Stimulated activated CD4-positive, alpha-beta T cell treated with anti-CD3 and anti-CD28 coated beads, Interleukin-4, amount 100 ng/mL, for 24 hours (primary cell): ENCODE data around the gene PNLDC1.

Experiments
- DNase-seq: peaks from one replicate; pipeline ENCODE4 v3.0.0-alpha.2; 2020

Gene PNLDC1, protein sequence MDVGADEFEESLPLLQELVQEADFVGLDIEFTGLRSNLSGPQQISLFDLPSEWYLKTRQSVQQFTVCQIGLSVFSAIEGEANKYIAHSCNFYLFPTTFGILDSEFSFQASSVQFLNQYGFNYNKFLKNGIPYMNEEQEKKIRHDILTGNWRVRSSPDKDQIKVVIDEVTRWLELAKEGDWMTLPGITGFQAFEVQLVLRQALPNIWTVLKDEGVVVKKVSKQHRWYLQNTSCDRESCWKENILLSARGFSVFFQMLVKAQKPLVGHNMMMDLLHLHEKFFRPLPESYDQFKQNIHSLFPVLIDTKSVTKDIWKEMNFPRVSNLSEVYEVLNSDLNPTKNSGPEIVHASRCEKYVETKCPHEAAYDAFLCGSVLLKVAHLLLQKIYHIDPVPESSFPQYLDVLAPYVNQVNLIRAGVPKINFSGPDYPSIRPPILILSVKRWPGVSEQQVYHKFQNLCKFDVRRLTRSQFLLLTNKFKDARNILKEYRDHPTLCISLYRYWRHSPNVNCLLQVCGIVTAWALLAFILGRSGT

DNA sequence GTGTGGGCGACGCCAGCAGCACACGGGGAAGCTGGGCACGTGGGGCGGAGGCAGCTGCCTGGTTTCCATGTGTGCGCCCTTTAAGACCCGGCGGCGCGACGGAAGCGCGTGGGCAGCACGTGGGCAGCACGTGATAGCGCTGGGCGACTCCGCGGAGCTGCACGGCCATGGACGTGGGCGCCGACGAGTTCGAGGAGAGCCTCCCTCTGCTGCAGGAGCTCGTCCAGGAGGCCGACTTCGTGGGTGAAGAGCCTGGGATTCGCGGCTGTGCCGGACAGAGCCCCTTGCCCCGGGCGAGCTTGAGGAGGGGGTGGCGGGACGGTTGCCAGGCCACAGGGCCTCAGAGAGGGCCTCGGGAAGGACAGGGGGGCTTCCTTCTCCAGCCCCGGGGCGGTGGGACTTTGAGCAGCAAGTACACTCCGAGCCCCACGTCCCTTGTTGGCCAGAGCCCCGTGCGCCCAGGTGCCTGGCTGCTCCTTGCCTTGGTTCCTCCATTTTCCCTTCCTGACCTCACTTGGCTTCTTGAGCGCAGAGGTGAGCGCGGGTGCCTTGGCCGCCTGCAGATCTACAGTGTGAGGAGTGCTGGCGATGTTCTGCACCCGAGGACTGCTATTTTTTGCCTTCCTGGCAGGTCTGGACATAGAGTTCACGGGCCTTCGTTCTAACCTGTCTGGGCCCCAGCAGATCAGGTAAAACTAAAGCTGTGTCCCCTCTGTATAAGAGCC, at the start of gene PNLDC1:
Gene PNLDC1, plus strand, starts transcription at position 136 of the 725 bp plus-strand sequence. Its CDS starts 32 bp downstream, at position 168.
- no peak for DNase-seq

DNA sequence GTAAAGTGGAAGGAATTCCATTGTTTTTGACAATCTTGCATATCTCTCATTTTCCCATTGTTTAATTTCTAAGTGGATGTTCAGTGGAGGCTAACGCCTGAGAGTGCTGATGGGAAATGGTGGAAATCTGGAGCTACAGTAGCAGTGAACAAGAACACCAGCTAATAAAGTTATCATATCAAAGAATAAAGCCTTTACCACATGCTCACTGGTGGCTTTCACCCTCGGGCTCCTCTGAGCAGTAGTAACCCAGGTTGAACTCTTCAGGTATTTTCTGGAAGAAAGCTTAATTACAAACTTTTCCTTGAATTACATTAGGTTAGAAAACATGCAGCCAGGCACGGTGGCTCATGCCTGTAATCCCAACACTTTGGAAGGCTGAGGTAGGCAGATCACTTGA, 48.6 kb upstream of the PNLDC1 start:
- DNase-seq = no peak

DNA sequence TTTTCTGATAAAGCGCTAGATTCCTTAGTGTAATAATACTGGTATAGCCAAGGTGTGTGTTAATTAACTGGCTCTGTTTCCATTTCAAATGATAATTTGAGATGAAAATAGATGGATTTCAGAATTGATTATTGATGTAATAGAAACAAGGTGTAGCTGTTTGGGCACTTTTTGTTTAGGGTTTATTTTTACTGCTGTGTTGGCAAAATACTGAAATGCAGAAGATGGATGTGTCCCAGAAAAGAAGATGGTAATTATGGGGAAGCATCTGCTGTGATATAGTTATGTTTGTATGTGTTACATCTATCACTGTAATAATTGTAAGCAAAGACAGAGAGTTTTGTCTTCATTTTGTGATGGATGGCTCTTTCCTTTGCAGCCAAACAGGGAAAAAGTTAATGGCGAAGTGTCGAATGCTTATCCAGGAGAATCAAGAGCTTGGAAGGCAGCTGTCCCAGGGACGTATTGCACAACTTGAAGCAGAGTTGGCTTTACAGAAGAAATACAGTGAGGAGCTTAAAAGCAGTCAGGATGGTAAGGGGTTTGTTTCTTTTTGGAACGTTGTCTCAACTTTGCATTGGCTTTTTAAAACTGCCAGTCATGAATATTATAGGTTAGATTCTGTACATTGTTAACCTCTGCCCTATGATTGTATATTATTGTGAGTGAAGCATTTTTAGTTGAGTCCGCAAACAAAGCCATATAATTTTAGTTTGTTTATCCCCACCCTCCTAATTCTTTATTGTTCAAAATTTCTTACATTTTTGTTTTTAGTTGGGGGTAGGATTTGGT, 46.8 kb upstream of the PNLDC1 start:
- no peak for DNase-seq

DNA sequence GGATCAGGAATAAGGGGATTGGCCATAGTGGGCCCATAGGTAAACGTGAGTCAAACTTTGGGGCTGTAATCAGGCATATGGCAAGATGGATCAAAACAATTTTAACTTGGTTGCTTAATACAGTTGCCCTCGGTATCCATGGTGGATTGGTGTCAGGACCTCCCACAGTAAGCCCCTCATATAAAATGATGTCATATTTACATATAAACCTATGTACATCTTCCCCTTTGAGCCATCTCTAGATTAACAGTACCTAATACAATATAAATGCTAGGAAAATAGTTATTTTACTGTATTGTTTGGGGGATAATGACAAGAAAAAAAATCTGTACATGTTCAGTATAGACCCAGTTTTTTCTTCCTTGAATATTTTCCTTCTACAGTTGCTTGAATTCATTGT, 45.7 kb upstream of the PNLDC1 start:
- DNase-seq = no peak

DNA sequence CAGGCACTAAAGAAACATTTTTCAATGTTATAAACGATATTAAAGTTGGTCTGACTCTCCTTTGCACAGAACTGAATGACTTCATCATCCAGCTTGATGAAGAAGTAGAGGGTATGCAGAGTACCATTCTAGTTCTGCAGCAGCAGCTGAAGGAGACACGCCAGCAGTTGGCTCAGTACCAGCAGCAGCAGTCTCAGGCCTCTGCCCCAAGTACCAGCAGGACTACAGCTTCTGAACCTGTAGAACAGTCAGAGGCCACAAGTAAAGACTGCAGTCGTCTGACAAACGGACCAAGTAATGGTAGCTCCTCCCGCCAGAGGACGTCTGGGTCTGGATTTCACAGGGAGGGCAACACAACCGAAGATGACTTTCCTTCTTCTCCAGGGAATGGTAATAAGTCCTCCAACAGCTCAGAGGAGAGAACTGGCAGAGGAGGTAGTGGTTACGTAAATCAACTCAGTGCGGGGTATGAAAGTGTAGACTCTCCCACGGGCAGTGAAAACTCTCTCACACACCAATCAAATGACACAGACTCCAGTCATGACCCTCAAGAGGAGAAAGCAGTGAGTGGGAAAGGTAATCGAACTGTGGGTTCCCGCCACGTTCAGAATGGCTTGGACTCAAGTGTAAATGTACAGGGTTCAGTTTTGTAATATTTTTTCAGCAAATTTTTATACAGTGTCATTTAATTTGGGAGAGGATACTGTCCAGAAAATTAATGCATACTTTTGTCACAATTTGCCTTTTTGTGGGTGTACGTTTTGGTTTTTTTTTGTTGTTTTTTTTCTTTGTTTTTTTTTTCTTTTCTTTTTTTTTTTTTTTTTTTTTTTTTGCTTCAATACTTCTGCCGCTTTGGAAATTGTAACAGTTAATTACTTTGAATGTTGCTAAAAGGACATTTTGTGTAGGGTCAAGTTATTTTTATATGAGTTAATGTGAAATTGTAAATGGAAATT, 44.8 kb upstream of the PNLDC1 start:
- DNase-seq = no peak

DNA sequence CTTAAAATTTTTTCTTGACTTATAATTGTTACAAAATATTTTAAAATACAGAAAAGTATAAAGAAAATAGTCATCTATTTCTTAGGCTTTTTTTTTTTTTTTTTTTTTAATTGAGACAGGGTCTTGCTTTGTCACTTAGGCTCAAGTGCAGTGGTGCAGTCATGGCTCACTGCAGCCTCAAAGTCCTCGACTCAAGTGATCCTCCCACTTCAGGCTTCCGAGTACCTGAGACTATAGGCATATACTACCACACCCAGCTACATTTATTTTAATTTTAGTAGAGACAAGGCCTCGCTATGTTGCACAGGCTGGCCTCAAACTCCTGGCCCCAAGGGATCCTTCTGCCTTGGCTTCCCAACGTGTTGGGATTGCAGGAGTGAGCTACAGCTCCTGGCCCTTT, 43.6 kb upstream of the PNLDC1 start:
- DNase-seq = no peak

DNA sequence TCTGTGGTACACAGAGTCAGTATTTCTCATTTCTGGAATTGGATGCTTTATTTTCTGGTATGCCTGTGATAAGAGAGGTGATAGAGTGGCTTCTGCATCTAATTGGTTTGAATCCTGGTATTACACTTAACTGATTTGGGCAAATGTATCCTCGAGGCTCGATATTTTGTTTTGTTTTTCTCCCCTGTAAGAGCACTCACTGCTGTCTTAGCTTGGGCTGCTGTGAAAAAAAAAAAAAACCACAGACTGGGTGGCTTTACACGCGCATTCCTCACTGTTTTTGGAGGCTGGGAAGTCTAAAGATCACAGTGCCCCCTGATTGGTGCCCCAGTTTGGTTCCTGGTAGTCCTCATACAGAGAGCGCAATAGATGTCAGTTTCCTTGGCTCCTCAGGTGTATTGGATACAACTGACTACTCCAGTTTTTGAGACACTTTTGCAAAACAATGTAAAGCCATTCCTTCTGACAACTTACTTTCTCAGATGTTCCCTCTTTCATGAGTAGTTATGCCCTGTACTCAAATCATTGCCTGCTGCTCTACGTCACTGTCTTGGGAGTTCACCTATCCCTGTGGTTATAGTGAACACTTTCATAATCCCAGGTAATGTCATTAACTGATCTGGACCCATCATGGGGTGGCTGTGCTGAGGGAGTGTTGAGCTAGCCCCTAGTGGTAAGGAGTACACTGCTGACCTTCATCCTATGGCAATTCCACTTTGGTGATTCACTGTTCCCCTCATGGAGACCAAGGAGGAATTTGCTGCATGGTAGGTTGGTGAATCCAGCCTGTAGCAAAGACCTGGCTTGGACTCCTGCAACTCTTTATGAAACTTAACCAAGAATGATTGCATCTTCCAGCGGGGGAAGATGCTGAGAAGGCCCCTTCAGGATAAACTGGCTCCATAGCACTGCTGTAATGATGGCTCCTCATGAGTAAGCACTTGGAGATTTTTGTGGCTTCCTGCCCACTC, 41.8 kb upstream of the PNLDC1 start:
- DNase-seq = no peak

DNA sequence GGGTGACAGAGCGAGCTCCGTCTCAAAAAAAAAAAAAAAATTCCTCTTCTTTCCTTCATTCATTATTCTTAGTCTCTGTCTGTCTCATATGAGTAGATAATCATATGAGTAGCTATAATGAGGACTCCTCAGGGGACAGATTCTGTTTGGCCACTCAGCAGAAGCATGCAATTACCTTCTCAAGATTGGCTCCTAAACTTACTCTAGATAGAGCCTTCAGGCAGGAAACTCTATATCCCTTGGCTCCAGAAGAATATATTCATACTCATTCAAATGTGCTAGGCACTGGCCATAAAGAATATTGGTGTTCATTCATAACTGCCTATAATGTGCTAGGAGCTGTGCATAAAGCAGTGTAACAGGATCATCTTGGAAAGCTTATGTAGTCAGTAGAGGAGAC, 40.4 kb upstream of the PNLDC1 start:
- no peak for DNase-seq

DNA sequence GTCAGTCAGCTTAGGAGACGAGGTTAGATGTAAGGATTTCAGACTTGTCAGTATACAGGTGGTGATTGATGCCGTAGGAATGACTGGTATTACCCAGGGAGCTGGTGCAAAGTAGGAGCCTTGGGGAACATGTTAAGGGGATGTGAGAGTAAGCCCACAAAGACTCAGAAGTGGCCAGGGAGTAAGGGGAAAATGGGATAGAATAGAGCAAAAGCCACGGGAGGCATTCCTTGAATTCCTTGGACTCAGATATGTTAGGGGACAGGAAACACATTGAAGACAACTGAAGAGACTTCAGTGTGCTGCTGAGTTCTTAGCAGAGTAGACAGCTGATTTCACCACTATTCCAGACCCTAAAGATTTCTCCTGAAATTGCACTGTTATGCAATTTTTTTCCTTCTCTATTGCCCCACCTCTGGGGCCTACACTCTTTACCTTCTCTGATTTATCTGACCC, 39.4 kb upstream of the PNLDC1 start:
- DNase-seq = no peak

DNA sequence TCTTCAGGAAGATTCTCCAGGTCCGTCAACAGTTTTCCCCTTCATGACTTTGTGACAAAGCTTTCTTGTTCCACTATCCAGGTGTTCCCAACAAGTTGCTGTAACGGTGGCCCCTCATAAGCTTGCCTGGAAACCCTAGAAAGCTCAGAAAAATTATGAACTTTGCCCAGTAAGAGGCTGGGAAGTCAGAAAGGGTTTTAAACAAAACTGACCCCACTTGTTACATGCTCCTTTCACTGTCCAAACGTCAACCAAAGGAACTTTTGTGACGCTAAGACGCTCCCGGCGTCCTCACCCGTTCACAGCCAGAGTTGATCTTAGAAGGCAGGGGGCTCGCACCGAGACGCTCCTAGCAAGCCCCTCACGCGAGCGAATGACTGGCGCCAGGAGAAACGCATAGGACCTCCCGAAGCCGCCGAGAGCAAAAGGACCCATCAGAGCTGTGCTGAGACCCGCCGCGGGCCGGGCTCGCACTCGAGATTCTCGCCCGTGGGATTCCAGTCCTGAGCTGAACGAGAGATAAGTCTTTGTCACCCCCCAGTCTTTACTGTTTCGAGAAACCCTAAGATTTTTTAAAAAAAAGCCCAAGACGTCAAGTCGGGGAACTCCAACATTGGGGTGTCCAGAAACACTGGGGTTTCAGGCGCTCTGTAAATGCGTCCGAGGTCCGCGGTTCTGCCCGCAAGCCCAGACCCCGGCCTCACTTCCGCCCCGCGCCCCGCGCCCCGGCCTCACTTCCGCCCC, 38.8 kb upstream of the PNLDC1 start:
- peak; percentile 24 for DNase-seq

DNA sequence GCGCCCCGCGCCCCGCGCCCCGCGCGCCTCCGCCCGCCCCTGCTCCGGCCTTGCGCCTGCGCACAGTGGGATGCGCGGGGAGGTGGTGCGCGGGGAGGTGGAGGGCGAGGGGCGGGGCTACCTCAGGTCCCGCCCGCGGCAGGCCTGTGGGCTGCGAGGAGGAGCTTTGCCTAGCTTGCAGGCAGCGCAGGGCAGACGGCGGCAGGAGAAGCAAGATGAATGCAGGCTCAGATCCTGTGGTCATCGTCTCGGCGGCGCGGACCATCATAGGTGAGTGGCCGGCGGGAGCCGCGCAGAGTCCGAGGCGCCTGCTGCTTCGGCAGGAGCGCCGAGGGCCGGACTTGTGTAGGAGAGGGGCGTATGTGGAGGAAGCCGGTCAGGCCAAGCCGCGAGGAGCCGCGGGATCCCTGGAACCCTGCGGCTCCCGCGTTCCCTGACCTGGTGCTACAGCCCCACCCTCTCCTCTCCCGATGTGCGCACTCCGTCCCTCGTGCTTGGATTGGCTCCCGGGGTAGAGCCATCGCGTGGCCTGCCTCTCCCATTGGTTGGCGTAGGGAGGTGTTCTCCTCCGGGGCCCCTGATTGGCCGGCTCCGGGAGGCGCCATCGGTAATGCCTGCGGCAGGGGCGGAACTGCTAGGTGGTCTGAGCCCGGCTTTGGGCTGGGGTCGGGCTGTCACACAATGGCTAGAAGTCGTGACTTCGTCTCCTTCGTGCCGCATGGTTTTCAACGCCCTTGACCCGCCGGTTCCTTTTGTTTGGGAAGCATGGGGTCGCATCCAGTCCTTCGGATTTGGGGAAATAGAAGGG, 38.0 kb upstream of the PNLDC1 start, which contains the start of gene ACAT2:
Gene ACAT2, plus strand, starts transcription at position 173 of the 808 bp plus-strand sequence. Its CDS starts 43 bp downstream, at position 216.
- DNase-seq = peak; percentile 95

DNA sequence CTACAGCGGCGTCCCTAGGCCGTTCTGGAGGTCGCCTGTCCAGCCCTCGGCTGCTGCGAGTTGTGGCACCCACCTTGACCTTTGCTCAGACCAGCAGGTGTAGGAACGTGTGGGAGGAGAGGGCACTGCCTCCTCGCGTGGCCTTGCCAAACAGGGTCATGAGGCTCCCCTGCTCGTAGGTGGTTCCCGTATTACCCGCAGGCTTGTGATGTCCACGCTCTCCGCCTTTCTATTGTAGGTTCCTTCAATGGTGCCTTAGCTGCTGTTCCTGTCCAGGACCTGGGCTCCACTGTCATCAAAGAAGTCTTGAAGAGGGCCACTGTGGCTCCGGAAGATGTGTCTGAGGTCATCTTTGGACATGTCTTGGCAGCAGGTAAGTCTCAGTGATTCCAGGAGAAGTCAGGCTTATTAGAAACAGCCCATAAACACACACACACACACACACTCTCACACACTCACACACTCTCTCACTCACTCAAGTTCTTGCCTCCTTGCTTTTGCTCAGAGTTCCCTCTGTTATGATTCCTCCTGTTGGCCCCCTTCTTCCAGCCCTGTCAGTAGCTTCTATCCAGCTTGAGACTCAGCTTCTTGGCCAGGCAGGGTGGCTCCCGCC, 37.3 kb upstream of the PNLDC1 start:
- peak; percentile 24 for DNase-seq

DNA sequence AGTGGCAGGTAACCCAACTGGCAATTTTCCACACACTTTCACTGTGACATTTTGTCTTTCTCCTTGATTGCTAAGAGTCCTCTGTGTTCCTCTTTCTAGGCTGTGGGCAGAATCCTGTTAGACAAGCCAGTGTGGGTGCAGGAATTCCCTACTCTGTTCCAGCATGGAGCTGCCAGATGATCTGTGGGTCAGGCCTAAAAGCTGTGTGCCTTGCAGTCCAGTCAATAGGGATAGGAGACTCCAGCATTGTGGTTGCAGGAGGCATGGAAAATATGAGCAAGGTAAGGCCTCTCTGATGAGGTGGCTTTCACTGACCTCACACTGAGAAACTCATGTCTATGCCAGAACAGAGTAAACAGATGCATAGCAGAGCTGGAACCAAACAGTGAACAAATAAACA, 33.2 kb upstream of the PNLDC1 start:
- DNase-seq = no peak

DNA sequence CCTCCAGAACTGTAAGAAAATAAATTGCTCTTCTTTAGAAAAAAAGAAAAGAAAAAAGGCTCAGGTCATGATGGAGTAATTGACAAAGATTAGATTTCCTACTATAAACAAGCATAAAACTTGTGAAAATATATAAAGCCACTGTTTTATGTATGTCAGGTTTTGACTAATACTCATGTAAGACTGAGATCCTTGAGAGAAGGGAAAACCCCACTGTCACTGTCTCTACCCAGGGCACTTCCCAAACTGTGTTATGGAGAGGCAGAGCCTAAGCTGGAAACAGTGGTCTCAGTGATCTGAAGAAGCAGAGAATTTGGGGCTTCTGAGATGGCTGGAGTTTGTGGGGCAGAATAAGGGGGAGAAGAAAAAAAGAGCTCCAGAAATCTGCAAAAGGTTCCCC, 30.6 kb upstream of the PNLDC1 start:
- DNase-seq = no peak

DNA sequence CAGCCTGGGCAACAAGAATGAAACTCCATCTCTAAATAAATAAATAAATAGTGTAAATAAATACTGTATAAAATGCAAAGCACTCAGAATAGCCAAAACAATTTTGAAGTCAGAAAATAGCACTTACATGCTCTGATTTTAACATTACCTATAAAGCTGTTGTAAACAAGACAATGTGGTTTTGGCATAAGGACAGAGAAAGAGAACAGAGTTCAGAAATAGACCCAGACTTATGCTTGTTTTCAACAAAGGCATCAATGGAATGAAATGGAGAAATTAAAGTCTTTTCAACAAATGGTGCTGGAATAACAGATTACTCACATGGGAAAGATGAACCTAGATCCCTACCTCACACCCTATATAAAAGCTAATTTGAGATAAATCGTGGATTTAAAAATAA, 27.9 kb upstream of the PNLDC1 start:
- DNase-seq = no peak

DNA sequence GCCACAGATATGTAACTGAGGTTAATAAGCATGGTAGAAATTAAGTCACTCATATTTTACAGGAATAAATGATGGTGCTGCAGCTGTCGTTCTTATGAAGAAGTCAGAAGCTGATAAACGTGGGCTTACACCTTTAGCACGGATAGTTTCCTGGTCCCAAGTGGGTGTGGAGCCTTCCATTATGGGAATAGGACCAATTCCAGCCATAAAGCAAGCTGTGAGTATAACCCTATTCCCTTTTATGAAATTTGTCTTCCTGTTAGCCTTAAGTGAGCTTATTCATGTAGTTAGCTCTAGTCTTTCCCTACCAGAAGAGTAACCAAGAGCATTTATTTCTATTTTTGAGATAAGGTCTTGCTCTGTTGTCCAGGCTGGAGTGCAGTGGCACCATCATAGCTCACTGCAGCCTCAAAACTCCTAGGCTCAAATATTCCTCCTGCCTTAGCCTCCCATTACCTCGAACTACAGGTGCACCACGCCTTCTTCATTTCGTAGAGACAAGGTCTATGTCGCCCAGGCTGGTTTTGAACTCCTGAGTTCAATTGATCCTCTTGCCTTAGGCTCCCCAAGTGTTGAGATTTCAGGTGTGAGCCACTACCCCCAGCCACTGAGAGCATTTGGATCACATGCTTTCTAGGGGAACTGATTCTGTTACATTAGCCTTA, 22.7 kb upstream of the PNLDC1 start:
- DNase-seq = no peak

DNA sequence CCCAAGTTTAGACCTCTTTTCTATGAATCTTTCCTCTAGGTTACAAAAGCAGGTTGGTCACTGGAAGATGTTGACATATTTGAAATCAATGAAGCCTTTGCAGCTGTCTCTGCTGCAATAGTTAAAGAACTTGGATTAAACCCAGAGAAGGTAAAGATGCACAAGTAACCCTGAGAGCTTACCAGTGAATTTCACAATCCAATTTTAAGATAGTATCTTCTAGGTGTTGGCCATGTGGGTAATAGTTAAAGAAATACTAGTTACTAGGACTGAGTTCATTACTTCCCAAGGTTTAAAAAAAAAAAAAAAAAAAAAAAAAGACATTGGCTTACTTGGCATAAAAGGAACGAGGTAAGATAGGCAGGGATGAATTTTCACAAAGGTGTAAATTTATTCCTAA, 21.9 kb upstream of the PNLDC1 start:
- DNase-seq = no peak

DNA sequence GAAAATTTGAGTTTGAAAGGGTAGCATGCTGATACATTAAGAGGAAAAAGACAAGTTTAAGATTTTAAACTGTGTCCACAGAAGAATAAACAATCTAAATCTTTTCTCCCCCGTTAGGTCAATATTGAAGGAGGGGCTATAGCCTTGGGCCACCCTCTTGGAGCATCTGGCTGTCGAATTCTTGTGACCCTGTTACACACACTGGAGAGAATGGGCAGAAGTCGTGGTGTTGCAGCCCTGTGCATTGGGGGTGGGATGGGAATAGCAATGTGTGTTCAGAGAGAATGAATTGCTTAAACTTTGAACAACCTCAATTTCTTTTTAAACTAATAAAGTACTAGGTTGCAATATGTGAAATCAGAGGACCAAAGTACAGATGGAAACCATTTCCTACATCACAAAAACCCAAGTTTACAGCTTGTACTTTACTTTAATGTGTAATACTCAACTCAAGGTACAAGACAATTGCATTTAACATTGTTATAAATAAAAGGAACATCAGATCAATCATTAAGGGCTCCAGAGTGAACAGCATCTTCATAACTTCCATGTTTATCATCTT, 21.5 kb upstream of the PNLDC1 start:
- DNase-seq = no peak
